GM18520 (cell line): ENCODE data around the gene CDH12.
"Not testable (repeated sequence)": the region's sequence is repeated elsewhere in the genome, so short reads cannot be mapped to it uniquely, and the experiment has no call there.

ENCODE experiments used
- ATAC-seq: cut with Tn5 transposase; IDR thresholded peaks from one replicate; pipeline ENCODE4 v1.9.1; 2021; ENCODE audit not compliant: unreplicated experiment

CDH12 gene

GRCh38 chr5:22852807-22853660 is at the start of gene CDH12:
Gene CDH12 (minus strand): TSS chr5:22853344.
- ATAC-seq: no peak

DNA sequence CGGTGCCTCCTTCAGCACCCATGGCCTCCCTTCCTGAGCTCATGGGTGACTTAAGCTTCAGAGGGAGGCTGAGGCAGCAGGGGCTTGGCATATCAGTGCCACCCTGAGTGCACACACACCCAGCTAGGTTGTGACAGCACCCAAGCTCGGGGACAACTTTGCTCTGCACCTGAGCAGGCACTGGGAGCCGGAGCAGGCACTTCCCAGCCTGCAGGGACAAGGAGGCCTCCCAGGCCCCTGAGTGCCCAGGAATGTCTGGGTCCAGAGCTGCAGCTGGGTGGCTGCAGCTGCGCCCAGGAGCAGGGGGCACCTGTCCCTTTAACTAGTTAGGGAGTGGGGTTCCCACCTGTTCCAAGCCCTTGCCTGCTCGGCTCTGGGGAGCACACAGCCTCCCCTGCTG is 48.7 kb upstream of the CDH12 start:
- no peak for ATAC-seq

- no peak for ATAC-seq
These were observed 47.7 kb upstream of the CDH12 start for GRCh38 chr5:22900801-22901310.

DNA sequence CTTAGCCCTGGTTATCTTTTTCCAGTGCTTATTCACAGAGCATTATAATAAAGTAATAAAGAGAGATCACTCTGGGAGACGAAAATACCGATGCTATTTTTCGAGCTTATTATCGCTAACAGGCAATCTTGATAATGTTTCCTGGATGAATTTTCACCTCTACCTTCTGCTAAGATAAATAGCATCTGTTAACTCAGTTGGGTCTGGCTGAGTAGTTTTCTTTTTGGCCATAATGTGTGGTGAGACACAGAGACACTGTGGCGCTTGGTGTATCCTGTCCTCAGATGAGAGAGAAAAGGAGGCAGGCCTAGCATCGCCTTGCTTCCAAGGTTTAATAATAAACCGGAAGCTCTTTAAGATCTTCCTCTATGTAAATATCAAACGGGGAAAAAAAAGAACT is 46.2 kb upstream of the CDH12 start:
- ATAC-seq: no peak

- ATAC-seq: no peak
These were observed 43.0 kb upstream of the CDH12 start for GRCh38 chr5:22896152-22896551.

GRCh38 chr5:22892441-22892840 is 39.3 kb upstream of the CDH12 start:
- ATAC-seq: no peak

GRCh38 chr5:22889720-22890119 is 36.6 kb upstream of the CDH12 start:
- ATAC-seq: no peak

- ATAC-seq: no peak
These were observed 34.4 kb upstream of the CDH12 start for GRCh38 chr5:22887566-22887965.

DNA sequence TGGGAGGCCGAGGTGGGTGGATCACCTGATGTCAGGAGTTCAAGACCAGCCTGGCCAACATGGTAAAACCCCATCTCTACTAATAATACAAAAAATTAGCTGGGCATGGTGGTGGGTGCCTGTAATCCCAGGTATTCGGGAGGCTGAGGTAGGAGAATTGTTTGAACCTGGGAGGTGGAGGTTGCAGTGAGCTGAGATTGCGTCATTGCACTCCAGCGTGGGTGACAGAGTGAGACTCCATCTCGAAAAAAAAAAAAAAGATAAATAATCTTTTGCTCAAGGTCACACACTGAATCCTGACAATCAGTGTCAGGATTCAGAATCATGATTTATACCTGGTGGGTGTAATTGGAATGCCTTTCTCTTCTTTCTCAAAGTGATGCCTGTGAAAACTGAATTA is 5.8 kb upstream of the CDH12 start:
- ATAC-seq: not testable (repeated sequence)

DNA sequence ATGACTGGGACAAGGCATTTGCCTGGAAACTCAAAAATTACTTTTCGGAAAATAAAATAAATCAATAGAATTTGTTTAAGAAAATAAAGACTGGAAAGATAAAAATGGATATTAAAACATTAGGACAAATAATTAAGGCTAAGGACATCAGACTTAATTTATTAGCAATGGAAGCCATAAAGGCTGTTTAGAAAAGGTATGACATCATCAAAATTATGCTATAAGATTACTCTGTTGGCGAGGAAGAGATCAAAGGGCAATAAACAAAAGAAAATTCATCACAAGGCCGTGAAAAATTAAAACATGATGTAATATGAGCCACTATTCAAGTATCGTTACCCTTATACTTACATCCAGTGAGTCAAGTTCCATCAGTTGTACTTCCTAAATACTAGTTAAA is 2.7 kb upstream of the CDH12 start:
- no peak for ATAC-seq

- no peak for ATAC-seq
These were observed 2.2 kb downstream of the CDH12 start for GRCh38 chr5:22850981-22851380.

- ATAC-seq: no peak
These were observed 6.5 kb downstream of the CDH12 start for GRCh38 chr5:22846693-22847092.

GRCh38 chr5:22844636-22845035 is 8.5 kb downstream of the CDH12 start:
- no peak for ATAC-seq

DNA sequence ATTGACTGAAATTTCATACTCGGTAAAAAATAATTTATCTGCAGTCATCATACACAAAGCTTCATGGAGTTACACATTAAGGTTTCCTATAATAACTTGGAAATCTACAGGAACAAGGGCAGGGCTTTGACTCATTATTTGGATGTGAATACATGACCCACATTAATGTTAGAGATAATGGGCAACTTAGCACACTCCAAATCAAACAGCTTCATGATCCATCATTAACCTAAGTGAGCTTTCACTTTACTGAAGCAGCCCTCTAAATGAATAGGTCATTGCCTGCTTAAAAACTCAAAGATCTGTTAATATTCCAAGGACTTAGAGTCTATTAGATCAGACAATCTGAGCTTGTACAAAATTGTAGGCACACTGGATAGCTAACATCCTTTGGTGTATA is 9.0 kb downstream of the CDH12 start:
- ATAC-seq: no peak

- ATAC-seq: no peak
These were observed 10.6 kb downstream of the CDH12 start for GRCh38 chr5:22842574-22842973.

DNA sequence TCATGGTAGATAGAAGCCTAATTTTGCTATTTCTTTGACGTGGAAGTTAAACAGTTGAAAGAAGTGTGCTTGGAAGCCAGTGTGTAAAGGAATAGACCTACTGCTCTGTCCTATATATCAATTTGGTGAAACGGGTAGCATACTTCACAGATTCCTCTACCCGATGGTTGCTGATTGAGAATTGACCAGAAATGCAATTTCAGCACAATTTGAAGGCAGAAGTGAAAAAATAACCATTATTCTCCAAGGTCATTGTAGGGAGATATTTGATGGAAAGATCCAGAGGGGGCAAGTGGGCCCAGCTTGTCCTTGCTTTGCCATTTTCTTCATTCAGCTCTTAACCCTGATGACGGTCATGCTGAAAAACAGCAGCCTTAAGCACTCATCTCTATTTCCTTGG is 15.3 kb downstream of the CDH12 start:
- no peak for ATAC-seq

DNA sequence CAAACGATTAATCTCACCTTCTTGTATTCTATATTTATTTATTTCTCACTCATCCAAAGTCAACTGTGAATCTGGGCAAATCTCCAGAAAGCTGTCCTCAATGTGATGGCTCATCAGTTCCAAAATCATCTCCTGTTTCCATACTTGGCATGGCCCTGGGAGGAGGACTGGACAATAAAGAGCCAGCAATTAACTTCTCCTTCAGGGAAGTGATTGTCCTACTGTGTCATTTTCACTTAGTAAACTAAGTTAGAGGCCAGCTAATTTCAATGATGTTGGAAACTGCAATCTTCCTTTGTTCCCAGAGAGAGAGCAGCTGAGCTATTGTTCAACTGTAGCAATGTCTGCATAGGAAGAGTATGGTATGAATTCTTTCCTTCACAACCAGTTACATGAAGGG is 17.5 kb downstream of the CDH12 start:
- no peak for ATAC-seq

- no peak for ATAC-seq
These were observed 59.7 kb downstream of the CDH12 start for GRCh38 chr5:22793463-22793862.

DNA sequence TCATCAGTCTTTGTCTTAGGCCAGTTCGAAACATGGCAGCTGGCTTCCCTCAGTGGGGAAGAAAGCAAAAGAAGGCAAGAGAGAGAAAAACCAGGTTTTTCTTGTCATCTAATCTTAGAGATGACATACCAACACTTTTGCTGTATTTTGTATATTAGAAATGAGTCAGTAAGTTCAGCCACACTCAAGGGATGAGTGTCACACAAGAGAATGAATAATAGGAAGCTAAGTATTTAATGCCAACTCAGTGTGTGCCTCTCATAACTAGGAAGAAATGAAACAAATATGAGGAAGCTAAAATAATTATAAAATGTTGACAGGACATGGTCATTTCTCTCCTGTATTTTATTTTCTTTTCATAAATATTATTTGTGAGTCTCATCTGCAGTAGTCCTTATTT is 65.3 kb downstream of the CDH12 start:
- ATAC-seq: no peak

DNA sequence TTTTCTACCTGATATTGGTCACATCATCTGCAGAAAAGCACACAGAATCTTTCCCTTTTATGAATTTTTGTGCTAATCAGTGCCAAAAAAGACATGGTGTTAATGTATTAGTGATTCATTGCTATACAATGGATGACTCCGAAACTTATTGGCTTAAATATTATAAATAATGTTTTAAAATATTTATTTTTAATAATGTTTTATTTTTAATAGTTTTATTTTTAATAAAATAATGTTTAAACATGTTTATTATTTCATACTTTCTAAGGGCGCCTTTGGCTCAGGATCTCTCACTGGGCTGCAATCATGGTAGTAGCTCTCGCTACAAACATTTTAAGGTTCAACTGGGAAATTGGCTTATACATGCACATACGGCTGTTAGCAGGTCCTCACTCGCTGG is 65.7 kb downstream of the CDH12 start:
- ATAC-seq: no peak

DNA sequence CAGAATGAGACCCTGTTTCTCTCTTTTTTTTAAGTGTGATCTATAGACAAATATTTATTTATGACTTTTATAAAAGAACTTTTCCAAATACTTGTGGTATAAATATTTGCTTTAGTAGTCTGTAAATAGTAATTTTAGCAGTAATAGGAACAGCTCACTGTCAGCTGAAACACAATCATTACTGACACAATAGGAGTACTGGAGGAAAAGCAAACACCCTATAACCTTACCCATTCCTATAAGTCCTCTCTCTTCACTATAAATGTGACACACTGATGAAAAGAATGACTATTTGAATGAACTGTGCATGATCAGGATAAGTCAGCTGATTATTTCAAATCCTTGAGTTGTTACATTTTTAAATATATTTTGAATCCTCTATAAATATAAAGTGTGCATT is 72.4 kb downstream of the CDH12 start:
- no peak for ATAC-seq

DNA sequence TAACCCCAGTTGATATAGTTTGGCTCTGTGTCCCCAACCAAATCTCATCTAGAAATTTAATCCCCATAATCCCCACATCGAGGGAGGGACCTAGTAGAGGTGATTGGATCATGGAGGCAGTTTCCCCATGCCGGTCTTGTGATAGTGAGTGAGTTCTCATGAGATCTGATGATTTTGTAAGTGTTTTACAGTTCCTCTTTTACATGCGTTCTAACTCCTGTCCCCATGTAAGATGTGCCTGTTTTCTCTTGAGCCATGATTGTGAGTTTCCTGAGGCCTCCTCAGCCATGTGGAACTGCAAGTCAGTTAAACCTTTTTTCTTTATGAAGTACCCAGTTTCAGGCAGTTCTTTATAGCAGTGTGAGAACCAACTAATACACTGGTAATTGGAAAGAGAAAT is 73.6 kb downstream of the CDH12 start:
- ATAC-seq: no peak

DNA sequence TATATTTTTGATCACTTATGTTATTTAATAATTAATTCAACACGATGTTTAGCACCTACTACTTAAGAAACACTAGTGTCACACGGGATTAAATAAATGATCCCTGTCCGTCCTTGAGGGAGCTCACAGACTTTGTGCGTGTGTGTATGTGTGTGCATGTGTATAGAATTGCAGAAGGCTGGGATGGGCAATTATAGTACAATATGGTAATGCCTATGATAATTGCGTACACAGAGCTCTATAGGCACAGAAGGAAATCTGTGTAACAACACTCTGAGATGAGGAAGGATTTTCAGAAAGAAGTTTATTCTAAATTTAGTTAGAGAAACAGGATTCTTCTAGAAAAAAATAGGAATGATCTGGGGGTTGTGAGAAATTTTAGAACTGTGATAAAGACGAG is 76.9 kb downstream of the CDH12 start:
- ATAC-seq: no peak
